ENCODE results near the gene KASH5.
"Not testable (repeated sequence)": the region's sequence is repeated elsewhere in the genome, so short reads cannot be mapped to it uniquely, and the experiment has no call there.

The KASH5 gene

GRCh38 chr19:49439836-49440235 is 51.8 kb downstream of the KASH5 start:
- no peak for DNase-seq

- no peak for DNase-seq
These were observed 52.6 kb downstream of the KASH5 start for GRCh38 chr19:49440439-49441209.

- DNase-seq: peak; percentile 24
These were observed 53.3 kb downstream of the KASH5 start, which contains the start of gene SLC17A7 for GRCh38 chr19:49441210-49441959. Gene SLC17A7 (minus strand): TSS chr19:49441527. CDS start chr19:49441379, 148 bp downstream.

GRCh38 chr19:49441960-49442350 is 53.9 kb downstream of the KASH5 start:
- no peak for DNase-seq

- DNase-seq: no peak
These were observed 54.3 kb downstream of the KASH5 start for GRCh38 chr19:49442354-49442753.

- peak; percentile 56 for DNase-seq
These were observed 54.8 kb downstream of the KASH5 start for GRCh38 chr19:49442771-49443365.

GRCh38 chr19:49443366-49444099 is 55.5 kb downstream of the KASH5 start:
- peak; percentile 95 for DNase-seq

- DNase-seq: not testable (repeated sequence)
These were observed 56.2 kb downstream of the KASH5 start for GRCh38 chr19:49444100-49444700.

- DNase-seq: no peak
These were observed 57.9 kb downstream of the KASH5 start for GRCh38 chr19:49445997-49446396.

GRCh38 chr19:49447485-49448431 is 59.7 kb downstream of the KASH5 start:
- no peak for DNase-seq

- no peak for DNase-seq
These were observed 60.4 kb downstream of the KASH5 start for GRCh38 chr19:49448432-49448786.

GRCh38 chr19:49450405-49450804 is 62.4 kb downstream of the KASH5 start:
- DNase-seq: no peak

GRCh38 chr19:49451430-49452181 is 63.6 kb downstream of the KASH5 start, which contains the start of gene PIH1D1:
Gene PIH1D1 (minus strand): TSS chr19:49451814. CDS start chr19:49451574, 240 bp downstream.
- peak; percentile 99 for DNase-seq

- DNase-seq: peak; percentile 99
These were observed 65.1 kb downstream of the KASH5 start, which contains the start of gene ALDH16A1 for GRCh38 chr19:49453013-49453756. Gene ALDH16A1 (plus strand): TSS chr19:49453225. CDS start chr19:49453332, 107 bp downstream.

GRCh38 chr19:49453757-49454240 is 65.8 kb downstream of the KASH5 start:
- no peak for DNase-seq

GRCh38 chr19:49455773-49456172 is 67.7 kb downstream of the KASH5 start:
- no peak for DNase-seq

GRCh38 chr19:49456326-49456725 is 68.3 kb downstream of the KASH5 start:
- DNase-seq: peak; percentile 47

GRCh38 chr19:49458567-49458903 is 70.5 kb downstream of the KASH5 start:
- no peak for DNase-seq

- no peak for DNase-seq
These were observed 71.3 kb downstream of the KASH5 start for GRCh38 chr19:49459388-49459787.

- not testable (repeated sequence) for DNase-seq
These were observed 73.1 kb downstream of the KASH5 start for GRCh38 chr19:49461130-49461529.

All from inflammatory macrophage treated with lipopolysaccharide for 4 hours (primary cell).